Neural crest cell (in vitro differentiated cells): Measurements from ENCODE around the gene ACSS1. TPM values are rescaled to one million over a fixed set of nuclear protein-coding genes. Genes with fewer than 3 reads are reported as not detected.
A peak's percentile ranks its signal among the peaks of the same experiment; 100 is the strongest.

Source experiments
- DNase-seq: peaks from one replicate; pipeline ENCODE4 v3.0.0; 2021; ENCODE audit warnings: low read depth, mixed read lengths, low spot score
- H3K27ac Mint-ChIP-seq: one replicate; pipeline ENCODE4 v1.8.0; 2021; ENCODE audit warnings: mild to moderate bottlenecking, mixed read lengths; ENCODE audit not compliant: unreplicated experiment
- H3K27me3 Mint-ChIP-seq: 2 replicates; pipeline ENCODE4 v1.8.0; 2021; ENCODE audit warnings: low read depth, mild to moderate bottlenecking, mixed read lengths
- H3K36me3 Mint-ChIP-seq: 2 replicates; pipeline ENCODE4 v1.8.0; 2021; ENCODE audit warnings: low read depth, mild to moderate bottlenecking, mixed read lengths
- H3K4me1 Mint-ChIP-seq: 2 replicates; pipeline ENCODE4 v1.8.0; 2021; ENCODE audit warnings: mixed read lengths
- H3K4me3 Mint-ChIP-seq: one replicate; pipeline ENCODE4 v1.8.0; 2021; ENCODE audit warnings: mild to moderate bottlenecking, mixed read lengths
- H3K9me3 Mint-ChIP-seq: 2 replicates; pipeline ENCODE4 v1.8.0; 2021; ENCODE audit warnings: mixed read lengths
- total RNA-seq: library from RNA; stranded (reverse); gene quantifications from 2 replicates; pipeline ENCODE4 v1.2.1, GENCODE V29; 2021
- TF ChIP-seq, protein P1 (sequence below): fragments of 200-600 bp; sonication (generic); conservative IDR thresholded peaks from 2 replicates; pipeline ENCODE4 v1.5.0; 2021; ENCODE audit warnings: antibody characterized with exemption, mild to moderate bottlenecking

The ACSS1 gene
- total RNA-seq, 1 donor from 2014 or later: 14.0 TPM

DNA sequence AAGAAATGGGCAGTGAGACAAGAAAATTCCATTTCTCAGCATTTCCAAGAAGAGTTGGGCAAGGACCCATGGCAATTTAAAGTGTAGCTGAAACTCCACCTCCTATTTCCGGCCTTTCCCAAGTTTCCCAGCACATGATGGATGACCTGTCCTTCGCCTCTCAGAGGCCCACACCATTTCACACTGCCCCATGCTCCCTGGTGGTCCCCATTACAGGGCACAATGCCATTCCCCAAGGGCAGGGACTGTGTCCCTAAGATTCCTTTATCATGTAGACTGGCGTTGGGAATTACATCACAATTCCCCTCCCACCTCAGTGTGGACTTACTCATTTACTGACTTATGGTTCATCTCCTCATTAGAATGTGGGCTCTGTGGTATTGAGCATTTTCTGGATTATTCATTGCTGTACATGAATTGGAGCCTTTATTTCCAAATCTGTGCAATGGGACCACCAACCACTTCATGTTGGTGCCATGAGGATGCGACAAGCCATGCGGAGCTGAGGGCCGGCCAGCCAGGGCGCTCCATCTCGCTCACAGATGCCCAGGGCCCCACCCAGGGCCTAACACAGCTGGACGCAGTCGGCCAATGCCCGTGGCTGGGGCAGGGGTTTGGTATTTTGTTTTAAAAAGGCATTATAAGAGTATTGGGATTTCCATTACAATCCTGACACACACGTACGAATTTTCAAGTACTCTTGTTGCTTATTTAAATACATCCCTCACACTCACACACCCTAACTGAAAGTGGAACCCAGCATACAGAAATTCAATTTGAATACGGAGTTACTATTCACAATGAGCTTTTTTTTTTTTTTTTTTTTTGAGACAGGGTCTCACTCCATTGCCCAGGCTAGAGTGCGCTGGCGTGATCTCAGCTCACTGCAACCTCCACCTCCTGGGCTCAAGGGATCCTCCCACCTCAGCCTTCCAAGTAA, 5.4 kb downstream of the ACSS1 start:
- Mint-ChIP-seq H3K27me3 (peaks cover 39% of the 10 kb centered on the region), H3K9me3 (no peaks in the 10 kb centered on the region), H3K4me1 (peaks cover 41% of the 10 kb centered on the region), H3K36me3 (no peaks in the 10 kb centered on the region), H3K4me3 (no peak overlapping the region), H3K27ac (no peak overlapping the region)
- no peak for DNase-seq
- TF ChIP-seq, protein P1, sequence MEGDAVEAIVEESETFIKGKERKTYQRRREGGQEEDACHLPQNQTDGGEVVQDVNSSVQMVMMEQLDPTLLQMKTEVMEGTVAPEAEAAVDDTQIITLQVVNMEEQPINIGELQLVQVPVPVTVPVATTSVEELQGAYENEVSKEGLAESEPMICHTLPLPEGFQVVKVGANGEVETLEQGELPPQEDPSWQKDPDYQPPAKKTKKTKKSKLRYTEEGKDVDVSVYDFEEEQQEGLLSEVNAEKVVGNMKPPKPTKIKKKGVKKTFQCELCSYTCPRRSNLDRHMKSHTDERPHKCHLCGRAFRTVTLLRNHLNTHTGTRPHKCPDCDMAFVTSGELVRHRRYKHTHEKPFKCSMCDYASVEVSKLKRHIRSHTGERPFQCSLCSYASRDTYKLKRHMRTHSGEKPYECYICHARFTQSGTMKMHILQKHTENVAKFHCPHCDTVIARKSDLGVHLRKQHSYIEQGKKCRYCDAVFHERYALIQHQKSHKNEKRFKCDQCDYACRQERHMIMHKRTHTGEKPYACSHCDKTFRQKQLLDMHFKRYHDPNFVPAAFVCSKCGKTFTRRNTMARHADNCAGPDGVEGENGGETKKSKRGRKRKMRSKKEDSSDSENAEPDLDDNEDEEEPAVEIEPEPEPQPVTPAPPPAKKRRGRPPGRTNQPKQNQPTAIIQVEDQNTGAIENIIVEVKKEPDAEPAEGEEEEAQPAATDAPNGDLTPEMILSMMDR: no peak

DNA sequence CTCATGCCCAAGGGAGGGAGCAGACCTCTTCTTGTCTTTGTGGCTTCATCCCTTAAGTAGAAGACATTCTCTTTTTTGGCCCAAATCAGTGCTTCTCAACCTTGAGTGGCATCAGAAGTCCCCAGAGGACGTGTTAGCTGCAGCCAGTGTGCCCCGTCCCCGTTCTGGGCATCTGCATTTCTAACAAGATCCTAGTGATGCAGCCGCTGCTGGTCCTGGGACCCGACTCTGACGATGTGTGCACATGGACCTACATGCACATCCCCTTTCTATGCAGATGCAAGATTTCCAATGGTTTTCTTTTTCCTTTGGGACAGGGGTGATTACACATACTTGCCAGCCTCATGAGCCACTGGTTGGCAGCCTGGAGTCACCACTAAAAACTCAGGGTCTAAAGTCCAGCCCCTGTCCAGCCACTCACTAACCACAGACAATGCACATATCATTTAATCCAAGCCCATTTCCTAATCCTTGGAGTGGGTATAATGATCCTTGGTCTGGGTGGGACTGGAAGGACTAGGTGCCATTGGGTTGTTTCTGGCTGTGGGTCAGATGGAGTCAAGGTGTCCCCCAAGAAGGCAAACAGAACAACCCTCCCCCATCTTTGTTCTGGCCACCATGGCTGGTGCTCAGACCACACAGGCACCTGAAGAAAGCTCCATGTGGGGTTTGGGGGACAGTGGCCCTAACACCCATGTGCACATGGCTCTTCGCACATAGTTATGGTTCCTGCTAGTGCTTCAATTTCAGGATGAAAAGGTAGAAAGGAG, 6.4 kb downstream of the ACSS1 start:
- Mint-ChIP-seq H3K36me3 (no peaks in the 10 kb centered on the region), H3K9me3 (no peaks in the 10 kb centered on the region), H3K4me3 (no peak overlapping the region), H3K27ac (no peak overlapping the region), H3K27me3 (peaks cover 32% of the 10 kb centered on the region), H3K4me1 (peaks cover 41% of the 10 kb centered on the region)
- no peak for DNase-seq
- TF ChIP-seq, protein P1: no peak

DNA sequence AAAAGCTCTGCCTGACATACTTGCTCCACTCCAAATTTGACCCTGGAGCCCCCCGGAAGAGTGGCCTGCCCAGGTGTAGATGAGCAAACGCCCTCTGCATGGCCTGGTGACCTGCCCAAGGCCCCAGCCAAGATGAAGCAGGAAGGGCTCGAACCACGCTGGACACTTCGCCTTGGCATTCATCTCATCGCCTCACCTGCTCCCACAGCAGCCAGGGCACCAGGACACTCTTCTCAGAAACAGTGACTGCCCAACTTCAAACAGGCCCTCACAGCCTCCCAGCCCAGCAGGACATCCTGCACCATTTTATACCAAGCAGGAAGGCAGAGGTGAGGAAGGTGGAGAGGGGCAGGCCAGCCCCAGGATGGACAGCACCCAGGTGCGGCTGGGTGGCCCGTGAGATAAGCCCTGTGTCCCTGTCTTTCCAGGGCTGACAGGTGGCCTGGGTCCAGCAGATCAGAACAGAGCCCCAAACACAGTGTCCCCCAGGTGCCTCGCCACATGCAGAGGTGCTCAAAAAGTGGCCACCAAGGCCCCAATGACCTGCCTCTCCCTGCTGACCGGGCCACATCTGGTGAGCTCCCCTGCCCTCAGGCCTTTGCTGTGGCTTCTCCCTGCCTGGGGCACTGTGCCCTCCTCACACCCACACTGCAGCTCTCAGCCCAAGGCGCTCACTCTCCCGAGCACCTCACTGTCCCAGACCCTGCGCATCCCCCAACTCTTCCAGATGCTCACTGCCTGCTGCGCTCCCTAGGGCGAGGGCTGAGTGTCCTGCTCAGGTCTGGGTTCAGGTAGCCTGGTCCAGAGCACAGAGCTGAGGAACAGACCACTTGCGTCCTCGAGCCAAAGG, 7.2 kb downstream of the ACSS1 start:
- Mint-ChIP-seq H3K4me3 (no peak overlapping the region), H3K4me1 (peaks cover 35% of the 10 kb centered on the region), H3K27ac (peak overlapping the region; percentile 35), H3K36me3 (no peaks in the 10 kb centered on the region), H3K27me3 (peaks cover 24% of the 10 kb centered on the region), H3K9me3 (no peaks in the 10 kb centered on the region)
- DNase-seq: no peak
- TF ChIP-seq, protein P1: no peak

DNA sequence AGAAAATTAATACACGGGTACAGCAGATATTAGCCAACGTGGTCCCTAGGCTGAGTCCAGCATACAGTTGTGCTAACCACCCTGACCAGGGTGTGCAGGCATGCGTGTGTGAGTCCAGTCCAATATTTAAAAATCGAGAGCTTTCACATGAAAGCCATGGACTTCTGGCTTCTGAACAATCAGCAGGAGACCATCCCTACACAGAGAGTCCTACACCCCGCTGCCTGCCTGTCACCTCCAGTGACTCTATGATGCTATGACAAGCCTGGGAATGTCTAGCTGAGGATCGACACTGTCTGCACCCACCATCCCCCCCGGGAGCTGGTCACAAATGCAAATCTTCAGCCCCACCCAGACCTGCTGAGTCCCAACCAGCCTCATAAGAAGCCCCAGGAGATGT, 7.9 kb downstream of the ACSS1 start:
- no peak overlapping the region for H3K4me3 Mint-ChIP-seq

More for the DNA sequence above, 7.9 kb downstream of the ACSS1 start:
- TF ChIP-seq, protein P1: no peak
- Mint-ChIP-seq H3K36me3 (no peaks in the 10 kb centered on the region), H3K27ac (peak overlapping the region; percentile 35), H3K9me3 (no peaks in the 10 kb centered on the region), H3K27me3 (peaks cover 19% of the 10 kb centered on the region), H3K4me1 (peaks cover 34% of the 10 kb centered on the region)
- DNase-seq: no peak
